HG02852 (cell line): ENCODE data around the gene NEURL3.

Experiments
- ATAC-seq: cut with Tn5 transposase; IDR thresholded peaks from one replicate; pipeline ENCODE4 v1.9.1; 2021; ENCODE audit warnings: mild to moderate bottlenecking, moderate library complexity; ENCODE audit not compliant: unreplicated experiment

Gene NEURL3

DNA sequence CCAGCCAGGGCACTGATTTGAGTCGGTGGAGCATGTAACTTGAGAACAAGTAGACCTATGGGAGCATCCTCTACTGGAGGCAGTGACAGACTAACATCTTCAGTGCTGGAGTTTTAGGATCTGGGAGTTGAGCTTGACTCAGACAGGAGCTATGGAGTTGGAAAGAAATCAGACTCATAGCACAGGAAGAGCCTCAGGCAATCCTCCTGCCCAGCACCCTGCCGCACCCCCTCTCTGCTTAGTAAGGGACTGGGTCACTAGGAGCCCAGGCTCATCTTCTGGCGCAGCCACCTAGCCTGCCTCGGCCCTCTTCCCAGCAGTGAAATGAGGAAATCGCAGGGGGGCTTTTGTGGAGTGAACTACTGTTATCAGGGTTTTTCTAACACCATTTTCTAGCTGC is 35.0 kb upstream of the NEURL3 start:
- ATAC-seq = no peak

- ATAC-seq = no peak
Observed at GRCh38 chr2:96539215-96539920, 34.2 kb upstream of the NEURL3 start.

- no peak for ATAC-seq
Observed at GRCh38 chr2:96538487-96539214, 33.5 kb upstream of the NEURL3 start.

GRCh38 chr2:96537734-96538486 is 32.8 kb upstream of the NEURL3 start:
- no peak for ATAC-seq

- peak; percentile 54 for ATAC-seq
Observed at GRCh38 chr2:96537066-96537733, 32.0 kb upstream of the NEURL3 start.

DNA sequence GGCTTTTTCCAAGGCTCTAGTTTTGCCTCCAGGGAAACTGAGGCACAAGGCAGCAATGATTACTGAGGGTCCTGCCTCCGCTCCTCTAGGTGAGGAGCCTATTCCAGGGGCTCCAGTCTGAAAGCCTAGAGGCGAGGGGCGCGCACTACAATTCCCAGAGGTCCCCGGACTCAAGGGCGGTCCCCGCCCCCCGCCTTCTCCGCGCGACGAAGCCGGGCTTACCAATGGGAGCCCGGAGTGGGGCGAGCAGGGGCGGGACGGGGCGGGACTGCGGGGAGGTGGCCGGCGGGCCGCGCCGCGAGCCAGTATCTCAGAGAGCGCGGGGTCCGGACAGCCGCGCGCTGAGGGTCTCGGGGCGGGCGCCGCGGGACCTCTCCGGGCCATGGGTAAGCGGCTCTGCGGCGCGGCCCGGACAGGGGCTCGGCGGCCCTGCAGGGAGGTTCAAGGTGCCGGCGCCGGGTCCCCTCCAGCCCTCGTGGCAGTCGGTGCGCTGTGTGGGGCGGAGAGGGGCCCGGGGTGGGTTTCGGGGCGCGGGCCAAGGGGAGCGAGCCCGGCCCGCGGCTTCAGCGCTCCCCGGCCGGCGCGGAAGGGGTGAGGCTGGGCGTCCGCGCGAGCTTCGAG is 31.4 kb upstream of the NEURL3 start, which contains the start of gene ARID5A:
Gene ARID5A, plus strand, starts transcription at position 308 of the 621 bp plus-strand sequence. Its CDS starts 75 bp downstream, at position 383.
- ATAC-seq = peak; percentile 66

- no peak for ATAC-seq
Observed at GRCh38 chr2:96535331-96535730, 30.2 kb upstream of the NEURL3 start.

DNA sequence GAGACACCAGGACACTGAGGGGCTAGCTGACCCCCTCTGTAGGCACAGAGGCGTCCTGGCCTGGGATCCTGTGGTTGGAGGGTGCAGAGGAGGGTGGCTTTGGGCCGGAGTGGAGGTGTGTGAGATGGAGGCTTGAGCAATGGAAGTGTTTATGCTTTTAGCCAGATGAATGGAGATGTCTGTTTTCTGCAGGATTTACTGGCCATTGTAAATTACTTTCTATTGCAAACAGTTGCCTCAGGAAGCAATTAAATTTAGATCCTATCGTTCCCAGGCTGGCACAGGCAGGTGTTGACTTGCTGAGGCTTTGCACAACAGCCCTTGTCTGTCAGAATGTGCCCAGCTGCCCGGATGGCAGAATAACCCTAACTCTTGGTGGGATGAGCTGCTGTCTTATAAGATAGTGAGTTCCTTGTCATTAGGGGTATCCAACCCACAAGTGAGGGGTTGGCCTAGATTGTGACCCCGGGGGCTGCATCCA is 29.6 kb upstream of the NEURL3 start:
- ATAC-seq = no peak

GRCh38 chr2:96534141-96534540 is 29.0 kb upstream of the NEURL3 start:
- no peak for ATAC-seq

DNA sequence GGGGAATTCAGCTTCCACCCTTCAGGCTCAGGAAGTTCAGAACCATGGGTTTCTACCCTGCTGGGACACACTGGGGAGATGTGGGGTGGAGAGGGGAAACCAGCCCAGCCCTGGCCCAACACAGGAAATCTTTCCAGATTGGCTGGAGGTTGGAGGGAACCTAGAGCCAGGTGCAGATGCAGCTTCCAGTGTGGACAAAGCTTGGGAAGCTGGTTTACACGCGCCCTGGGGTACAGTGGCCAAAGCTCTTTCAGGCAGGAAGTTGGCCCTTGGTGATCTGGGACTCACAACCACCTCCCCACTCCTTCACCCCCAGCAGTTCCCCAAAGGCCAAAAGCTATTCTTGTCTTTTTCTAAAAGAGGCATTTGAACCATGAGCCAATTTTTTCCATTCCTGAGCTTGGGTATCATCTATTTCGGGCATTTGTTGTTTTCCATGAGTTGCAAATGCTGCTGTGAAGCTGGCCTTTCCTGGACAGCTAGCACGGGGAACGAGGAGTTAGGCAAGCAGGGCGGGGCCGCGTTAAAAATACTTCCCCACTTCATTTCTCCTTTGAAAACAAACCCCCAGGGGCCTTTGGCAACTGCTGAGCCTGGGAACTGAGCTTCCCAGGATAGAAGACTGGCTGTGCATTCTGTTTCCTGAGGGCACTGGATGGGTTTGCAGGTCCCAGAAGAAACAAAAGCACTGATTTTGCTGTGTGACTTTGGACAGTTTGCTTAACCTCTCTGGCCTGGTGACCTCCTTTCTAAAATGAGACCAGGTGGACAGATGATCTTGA is 28.3 kb upstream of the NEURL3 start:
- no peak for ATAC-seq

- ATAC-seq = no peak
Observed at GRCh38 chr2:96532641-96533291, 27.6 kb upstream of the NEURL3 start.

- no peak for ATAC-seq
Observed at GRCh38 chr2:96531872-96532505, 26.8 kb upstream of the NEURL3 start.

DNA sequence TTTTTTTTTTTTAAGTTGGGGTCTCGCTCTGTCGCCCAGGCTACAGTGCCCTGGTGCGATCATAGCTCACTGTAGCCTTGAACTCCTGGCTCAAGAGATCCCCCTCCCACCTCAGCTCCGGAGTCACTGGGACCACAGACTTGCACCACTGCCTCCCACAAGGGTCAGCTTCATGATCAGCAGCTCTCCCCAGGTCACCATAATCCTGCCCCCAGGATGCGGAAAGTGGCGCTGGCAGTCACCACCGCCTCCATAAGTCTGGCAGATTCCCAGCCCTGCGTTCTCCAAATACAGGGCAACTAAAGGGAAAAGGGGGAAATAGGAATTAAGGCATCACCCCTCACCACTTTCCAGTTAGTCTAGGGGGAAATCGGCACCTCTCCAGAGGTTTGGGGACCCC is 26.2 kb upstream of the NEURL3 start:
- ATAC-seq = no peak

GRCh38 chr2:96530474-96531357 is 25.6 kb upstream of the NEURL3 start:
- ATAC-seq = no peak

DNA sequence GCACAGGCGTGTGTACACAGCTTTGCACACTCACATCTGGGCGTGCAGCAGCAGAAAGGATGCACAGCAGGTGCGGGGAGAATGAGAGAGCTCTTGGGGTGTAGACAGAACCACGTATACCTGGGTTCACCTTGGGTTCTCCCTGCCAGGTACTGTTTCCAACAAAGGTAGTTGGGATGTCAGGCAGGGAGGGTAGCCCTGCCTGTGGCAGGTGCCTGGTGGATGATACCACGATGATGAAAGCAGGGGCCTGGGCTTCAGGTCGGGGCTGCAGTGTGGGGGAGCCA is 24.9 kb upstream of the NEURL3 start:
- no peak for ATAC-seq

DNA sequence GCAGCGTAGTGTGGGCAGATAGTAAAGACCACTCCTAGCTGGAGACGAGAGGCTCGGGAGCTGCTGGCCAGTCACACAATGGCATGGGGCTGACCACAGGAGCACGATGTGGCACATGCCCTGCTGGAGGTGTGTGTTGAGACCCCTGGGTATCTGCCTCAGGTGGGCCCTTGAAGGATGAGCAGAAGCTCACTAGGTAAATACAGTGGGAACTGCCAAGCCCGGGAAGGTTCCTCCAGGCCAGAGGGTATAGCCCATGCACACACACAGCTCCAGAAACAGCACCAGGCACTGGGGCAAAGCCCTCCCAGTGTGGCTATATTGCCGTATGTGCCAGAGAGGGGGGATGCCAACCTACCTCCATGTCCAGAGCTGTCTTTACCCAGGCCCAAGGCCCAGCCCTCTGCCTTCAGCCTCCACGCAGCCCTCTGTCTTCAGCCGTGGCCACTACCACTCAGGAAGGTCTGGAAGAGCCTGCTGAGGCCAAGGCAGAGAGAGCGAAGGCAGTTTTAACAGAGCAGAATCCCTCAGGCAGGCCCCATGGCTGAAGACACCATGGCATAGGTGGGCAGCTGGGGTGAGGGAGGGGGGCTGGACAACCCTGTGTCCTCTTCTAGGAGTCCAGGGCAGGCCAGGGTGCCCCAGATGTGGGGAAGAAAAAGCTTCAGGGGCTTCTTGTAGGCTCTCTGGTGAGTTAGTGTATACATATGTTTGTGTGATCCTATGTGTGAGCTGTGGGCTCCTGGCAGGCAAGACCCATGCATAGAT is 24.4 kb upstream of the NEURL3 start:
- ATAC-seq = no peak

- ATAC-seq = no peak
Observed at GRCh38 chr2:96528700-96529375, 23.7 kb upstream of the NEURL3 start.
